Peyer's patch (tissue), 4 donors: ENCODE results near the gene AHDC1.

Experiments used
- POLR2A ChIP-seq, 2 donors: fragments of 450-650 bp; IDR thresholded peaks; one replicate each; pipeline ENCODE4 v1.5.1; 2017; ENCODE audit warnings: antibody characterized with exemption in 2 of 2, mild to moderate bottlenecking in 2 of 2, moderate library complexity in 2 of 2
- TF ChIP-seq, protein P1 (sequence below), 6 experiments: fragments of 450-650 bp in 4 of 6; fragments of 200-600 bp in 2 of 6; sonication (generic) in 1 of 6; IDR thresholded peaks; one replicate each; pipeline ENCODE4 v1.5.1; 2017 to 2019; ENCODE audit warnings: antibody characterized with exemption in 6 of 6, mild to moderate bottlenecking in 3 of 6, moderate library complexity in 1 of 6

DNA sequence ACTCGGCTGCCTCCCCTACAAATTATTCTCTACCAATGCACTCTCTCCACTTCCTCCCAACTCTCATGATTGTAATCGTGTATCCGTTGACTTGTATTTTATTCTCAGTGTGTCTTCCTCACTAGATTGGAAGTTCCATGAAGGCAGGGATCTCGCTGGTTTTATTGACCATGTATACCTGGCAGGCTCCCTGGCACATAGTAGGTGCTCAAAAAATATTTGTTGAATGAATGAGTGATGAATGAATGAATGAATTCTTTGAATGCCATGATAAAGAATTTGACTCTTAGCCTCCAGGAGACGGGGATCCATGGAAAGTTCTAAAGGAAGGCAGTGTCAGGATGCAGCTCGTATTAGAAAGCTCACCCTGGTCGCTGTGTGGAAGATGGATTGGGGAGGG is 85.1 kb downstream of the AHDC1 start:
- TF ChIP-seq, protein P1, sequence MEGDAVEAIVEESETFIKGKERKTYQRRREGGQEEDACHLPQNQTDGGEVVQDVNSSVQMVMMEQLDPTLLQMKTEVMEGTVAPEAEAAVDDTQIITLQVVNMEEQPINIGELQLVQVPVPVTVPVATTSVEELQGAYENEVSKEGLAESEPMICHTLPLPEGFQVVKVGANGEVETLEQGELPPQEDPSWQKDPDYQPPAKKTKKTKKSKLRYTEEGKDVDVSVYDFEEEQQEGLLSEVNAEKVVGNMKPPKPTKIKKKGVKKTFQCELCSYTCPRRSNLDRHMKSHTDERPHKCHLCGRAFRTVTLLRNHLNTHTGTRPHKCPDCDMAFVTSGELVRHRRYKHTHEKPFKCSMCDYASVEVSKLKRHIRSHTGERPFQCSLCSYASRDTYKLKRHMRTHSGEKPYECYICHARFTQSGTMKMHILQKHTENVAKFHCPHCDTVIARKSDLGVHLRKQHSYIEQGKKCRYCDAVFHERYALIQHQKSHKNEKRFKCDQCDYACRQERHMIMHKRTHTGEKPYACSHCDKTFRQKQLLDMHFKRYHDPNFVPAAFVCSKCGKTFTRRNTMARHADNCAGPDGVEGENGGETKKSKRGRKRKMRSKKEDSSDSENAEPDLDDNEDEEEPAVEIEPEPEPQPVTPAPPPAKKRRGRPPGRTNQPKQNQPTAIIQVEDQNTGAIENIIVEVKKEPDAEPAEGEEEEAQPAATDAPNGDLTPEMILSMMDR (IDR thresholded peaks at IDR 0.05), result no peak
- no peak for TF ChIP-seq POLR2A (IDR thresholded peaks at IDR 0.05)
